Measurements from ENCODE around the gene SNPH. TPM values are rescaled to one million over a fixed set of nuclear protein-coding genes. Genes with fewer than 3 reads are reported as not detected.

The SNPH gene
- total RNA-seq, 1 experiment from 2014 or later = 15.8 TPM

DNA sequence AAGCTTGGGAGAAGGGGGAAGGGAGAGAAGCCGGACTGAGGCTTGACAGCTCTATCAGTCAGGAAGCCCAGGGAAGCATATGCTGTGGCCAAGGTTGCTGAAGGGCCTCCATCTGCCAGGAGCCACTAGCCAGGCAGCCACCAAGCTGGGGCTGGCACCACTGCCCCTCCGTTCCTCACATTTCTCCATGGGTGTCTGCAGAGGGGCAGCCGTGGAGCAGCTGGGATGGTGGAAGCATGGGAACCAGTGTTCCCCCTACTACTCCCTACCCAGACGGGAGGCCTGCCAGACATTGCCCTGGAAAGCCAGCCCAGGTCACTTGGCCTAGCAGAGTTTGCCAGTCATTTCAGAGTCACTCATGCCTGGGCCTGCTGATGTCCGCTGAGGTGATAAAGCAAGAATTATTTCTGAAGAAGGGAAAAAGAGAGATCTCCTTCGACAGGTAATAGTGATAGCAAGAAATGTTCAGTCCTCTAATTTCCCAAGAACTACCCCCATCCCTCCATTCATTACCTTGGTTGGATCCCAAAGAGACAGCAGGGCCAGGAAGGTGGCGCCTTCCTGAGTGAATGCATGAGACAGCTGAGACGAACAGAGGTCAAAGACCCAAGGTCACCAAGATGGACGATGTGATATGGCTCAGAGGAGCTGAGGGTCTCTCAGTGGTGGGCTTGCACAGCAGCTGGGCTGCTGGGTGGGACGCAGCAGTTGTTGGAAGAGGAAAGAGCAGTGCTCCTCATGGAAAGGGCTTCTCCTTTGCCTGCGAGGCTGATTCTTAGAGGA lies 21.9 kb downstream of the SNPH start:
- DNase-seq (ENCODE audit: low read depth) = no peak

DNA sequence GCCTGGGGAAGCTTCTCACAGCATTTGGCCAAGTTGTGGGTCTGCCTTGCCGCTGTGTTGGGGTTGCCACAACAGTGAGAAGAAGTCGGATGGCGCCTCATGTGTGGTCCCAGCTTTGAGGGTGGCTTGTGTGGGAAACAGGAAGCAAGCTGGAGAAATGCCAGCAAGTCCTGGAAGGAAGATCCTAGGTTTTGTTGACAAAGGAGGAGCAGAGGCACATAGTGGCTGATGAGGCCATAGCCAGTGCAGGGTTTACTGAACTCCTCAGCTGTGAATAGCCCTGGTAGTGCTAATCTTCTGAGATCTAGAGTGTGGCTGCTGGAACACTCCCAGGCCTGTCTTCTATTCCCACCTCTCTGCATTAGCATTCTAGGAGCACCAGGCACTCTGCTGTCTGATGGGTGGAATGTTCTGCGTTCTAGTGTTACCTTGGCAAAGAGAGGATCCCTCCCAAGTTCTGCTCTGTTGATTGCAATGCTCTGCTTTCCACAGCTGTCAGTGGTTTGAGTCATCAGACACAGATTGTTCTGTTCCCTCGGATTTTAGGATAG lies 25.2 kb downstream of the SNPH start:
- peak; percentile 88 for DNase-seq (ENCODE audit: low read depth)

DNA sequence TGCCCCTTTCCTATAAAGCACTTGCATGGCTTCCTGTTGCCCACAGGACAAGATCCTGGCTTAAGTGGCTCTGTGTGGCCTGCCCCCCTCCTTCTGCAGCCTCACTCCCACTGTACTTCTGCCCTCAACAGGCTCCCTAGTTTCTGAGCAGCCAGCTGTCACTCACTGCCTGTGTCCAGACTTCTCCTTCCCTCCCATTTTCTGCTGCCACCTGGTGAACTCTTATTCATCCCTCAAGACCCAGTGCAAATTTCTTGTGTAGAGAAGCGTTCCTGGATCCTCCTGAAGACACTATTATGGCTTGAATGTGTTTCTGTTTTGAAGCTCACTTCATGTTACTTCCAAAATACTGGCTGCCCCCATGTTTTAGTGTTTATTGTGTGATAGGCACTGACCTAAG lies 26.5 kb downstream of the SNPH start:
- DNase-seq (ENCODE audit: low read depth) = peak; percentile 19

DNA sequence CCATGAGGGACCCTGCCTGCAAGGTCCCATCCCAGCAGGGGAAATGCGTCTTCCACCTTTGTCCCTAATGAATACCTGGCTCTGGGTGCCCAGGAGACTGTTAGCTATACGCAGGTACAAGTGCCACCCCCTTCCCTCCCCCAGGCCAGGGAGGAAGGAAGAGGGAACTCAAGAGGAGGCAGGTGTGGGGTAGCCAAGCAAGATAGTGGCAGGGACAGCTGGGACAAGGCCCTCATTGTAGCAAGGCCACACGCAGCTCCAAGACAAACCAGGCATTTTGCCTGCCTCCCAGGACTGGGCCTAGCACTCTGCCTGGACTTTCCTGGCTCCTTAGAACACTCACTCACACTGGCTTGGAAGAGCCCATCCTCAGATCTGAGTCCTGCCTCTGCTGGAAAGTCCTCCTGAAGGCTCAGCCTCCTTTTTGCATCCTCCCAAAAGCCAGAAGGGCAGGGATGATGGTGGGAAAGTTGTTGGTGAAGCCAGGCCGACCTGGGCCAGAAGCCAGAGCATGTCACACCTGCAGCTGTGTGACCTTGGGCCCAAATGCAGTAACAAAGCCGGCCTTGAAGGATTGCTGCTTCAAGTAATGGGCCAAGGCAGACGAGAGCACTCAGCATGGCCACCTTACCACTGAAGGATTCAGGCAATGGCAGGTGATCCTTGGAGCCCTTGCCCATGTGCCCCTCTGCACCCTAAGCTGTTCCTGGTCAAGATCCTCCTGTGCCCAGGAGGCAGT lies 27.7 kb downstream of the SNPH start:
- no peak for DNase-seq (ENCODE audit: low read depth)

DNA sequence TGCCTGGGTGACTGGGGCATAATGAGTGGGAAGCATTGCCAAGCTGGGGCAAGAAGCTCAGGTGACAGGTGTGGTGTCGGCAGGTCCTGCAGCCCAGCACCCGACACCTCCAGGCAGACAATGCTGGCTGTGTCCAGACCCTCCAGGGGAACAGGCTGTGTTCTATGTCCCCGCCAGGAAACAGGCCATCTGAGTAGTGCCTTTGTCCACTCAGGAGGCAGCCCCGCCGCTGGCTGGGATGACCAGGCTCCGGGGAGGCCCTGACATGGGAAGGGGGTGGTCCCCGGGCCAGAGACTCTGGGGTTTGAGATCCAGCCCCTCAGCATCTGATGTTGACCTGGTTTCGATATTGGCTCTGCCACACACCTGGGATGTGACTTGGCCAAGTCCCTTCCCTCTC lies 28.4 kb downstream of the SNPH start:
- DNase-seq (ENCODE audit: low read depth) = no peak

DNA sequence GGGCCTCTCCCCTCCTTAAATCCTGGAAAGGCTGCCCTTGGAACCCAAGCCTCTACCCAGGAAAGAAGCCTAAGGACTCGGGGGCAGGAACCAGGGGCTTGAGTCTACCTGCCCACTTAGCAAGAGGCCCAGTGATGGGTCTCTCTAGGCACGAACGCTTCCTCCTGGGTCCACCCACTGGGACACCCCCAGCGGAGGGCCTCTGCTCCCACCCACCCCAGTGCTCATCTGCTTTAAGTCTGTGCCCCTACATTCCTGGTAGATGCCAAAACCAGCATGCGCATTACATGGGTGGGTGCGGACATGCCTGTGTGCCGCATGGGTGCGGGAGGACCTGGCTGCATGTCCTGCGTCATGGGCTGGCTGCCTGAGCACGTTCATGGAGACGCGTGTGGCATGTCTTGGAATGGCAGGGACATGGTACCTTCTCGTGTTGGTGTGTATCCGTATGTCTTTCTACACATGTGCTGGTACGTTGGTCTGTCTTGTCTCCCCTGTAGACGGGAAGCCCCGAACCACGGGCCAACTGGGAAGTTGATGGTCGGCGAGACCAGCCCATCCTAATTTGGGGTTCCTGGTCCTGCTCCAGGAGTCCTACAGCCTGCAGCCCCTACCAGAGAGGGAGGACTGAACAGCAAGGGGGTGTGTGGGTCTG lies 29.3 kb downstream of the SNPH start:
- no peak for DNase-seq (ENCODE audit: low read depth)

DNA sequence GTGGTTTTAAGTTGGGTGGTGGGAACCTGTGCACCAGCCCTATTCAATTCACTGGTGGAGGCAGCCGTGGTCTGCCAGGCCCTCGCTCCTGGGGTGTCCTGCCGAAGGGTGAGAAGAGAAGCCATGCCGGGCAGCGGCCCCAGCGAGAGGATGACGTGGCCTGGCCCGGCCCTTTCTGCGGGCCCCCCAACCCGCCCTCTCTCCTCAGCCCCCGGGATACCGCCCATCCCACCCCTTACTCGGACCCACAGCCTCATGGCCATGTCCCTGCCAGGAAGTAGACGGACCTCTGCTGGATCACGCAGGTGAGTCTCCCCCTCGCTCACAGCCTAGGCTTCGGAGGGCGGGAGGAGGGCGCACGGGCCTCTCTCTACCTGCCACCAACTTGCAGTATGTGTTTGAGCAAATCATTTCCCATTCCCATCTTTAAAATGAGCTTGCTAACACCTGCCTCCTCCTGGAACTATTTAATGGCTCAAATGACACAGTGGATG lies 30.1 kb downstream of the SNPH start:
- no peak for DNase-seq (ENCODE audit: low read depth)

DNA sequence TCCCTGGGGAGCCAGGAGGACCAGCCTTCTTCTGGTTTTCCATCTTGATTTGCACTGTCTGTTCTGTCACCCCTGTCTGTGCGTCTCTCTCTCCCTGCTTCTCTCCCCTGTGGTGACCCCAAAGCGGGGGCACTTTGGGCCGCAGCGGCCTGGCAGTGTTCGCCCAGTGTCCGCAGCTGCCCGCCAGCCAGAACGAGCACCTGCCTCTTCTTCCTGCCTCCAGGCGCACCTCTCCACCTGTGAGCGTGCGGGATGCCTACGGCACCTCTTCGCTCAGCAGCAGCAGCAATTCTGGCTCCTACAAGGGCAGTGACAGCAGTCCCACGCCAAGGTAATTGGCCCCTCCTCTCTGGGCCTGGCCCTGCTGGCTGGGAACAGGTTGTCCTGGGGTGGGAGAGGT lies 30.8 kb downstream of the SNPH start:
- no peak for DNase-seq (ENCODE audit: low read depth)

DNA sequence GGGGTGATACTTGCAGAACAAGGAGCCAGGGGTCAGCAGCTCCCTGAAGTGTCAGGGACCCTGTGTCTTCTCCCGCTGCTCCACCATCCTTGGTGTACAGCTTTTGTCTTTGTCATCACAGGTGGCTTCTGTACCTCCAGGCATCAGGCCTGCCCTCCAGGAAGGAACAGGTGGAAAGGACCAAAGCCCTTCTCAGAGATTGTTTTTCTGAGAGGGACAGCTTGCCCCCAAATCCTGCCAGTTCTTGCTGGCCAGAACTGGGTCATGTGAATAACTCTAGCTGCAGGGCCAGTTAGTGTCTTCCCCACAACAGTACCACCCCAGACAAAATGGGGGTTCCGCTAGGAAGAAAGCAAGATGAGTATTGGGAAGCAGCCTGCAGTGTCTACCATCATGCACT lies 31.4 kb downstream of the SNPH start:
- DNase-seq (ENCODE audit: low read depth) = no peak

DNA sequence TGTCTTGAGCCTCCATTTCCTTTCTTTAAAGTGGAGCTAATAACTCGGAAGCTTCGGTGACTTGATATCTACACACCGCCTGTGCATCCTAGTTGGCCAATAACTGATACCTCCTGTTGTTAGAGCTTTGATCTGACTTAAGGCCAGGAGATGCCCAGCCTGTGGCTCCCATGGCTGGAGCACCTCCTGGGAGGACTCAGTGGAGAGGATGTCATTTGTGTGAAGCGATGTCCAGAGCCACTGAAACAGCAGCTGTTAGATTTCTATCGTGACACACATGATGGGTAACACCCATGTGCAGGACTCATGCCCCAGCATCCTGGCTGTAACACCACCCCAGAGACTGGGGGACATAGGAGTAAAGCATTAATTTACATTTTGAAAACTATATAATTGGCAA lies 32.1 kb downstream of the SNPH start:
- DNase-seq (ENCODE audit: low read depth) = no peak

DNA sequence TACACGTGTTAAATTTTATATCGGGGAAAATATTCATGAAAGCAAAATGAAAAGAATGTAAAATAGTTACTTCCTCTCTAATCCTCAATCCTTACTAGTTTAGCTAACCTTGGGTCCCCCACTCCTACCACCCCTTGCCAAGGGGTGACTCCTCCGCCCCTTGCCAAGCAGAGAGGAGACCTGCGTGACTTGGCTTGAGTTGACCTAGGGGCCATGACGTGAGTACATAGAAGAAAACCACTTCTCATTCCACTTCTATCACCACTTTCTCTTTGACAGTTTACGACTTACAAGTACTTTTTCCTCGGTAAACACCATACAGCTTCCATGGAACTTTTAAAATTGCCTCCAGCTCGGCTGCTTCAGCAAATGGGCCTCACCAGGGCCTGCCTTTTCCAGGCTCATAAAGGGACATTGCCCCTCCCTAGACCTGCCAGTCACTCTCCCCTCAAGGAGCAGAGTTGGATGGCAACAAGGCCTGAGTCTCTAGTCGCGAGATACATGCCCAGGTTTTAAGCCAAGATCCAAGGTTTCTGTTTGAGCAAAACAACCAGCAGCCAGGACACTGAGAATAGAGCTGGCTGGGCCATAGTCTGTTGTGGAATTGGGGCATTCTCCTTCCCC lies 32.9 kb downstream of the SNPH start:
- no peak for DNase-seq (ENCODE audit: low read depth)

DNA sequence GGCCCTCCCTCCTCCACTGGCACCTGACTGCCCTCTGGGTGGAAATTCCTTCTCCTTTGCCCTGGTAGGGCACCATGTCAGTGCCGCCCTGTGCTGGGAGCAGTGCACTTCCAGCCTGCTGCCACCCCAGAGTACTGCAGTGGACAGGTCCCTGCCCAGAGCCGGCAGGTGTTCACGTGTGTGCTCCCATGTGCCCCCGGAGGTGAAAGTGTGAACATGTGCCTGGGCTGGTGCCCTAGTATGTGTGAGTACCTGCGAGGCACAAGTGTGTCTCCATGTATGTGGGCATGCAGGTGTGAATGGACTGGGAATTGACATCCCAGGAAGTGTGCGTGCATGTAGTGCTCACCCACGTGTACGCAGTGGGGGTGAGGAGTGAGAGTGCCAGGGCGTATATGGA lies 33.4 kb downstream of the SNPH start:
- DNase-seq (ENCODE audit: low read depth) = no peak

DNA sequence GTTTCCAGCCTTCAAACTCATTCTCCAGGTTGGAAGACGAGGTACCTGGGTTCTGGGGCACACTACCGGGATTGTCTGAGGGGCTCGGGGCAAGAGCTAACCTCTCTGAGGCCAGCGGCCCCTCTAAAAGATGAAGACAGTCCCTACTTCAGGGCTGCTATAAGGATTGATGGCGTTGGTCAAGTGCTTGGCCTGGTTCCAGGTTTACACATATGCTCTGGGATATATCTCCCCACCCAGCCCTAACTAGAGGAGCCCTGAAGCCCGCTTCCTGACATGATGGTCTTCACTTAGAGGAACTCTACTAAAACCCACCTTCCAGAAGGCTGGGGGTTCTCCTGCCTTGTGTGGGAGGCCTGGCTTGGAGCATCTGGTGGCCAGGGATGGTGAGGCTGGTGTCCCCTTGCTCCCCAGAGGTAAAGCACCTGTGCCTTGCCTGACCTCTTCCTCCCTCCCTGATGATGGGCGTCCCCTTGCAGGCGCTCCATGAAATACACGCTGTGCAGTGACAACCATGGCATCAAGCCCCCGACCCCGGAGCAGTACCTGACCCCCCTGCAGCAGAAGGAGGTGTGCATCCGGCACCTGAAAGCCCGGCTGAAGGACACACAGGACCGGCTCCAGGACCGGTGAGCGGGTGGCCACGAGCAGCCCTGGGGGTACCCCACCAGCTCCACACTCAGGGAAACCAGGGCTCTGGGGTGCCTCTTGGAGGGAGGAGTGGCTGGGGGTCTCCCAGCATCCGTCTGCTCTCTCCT lies 34.2 kb downstream of the SNPH start:
- DNase-seq (ENCODE audit: low read depth) = no peak

DNA sequence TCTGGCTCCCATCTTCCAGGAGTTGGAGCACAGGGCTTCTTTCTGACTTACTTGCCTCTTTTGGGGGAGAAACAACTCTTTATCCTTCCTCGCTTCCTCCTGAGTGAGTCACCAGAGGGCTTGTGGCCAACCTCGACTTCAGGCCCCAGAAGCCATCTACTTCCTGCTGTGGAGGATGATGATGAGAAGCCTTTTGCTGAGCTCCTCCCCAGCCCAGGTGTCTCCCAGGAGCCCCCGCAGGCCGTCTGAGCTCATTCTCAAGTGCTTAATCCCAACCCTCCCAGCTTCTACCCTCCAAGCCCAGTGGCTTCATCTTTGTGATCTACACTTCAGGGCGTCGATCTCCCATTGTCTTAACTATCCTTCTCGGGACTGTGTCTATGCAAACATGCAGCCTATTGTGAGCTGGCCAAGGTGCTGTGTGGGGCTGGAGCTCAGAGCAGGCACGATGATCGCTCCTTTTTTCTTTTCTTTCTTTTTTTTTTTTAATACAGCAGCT lies 35.0 kb downstream of the SNPH start:
- DNase-seq (ENCODE audit: low read depth) = peak; percentile 35

DNA sequence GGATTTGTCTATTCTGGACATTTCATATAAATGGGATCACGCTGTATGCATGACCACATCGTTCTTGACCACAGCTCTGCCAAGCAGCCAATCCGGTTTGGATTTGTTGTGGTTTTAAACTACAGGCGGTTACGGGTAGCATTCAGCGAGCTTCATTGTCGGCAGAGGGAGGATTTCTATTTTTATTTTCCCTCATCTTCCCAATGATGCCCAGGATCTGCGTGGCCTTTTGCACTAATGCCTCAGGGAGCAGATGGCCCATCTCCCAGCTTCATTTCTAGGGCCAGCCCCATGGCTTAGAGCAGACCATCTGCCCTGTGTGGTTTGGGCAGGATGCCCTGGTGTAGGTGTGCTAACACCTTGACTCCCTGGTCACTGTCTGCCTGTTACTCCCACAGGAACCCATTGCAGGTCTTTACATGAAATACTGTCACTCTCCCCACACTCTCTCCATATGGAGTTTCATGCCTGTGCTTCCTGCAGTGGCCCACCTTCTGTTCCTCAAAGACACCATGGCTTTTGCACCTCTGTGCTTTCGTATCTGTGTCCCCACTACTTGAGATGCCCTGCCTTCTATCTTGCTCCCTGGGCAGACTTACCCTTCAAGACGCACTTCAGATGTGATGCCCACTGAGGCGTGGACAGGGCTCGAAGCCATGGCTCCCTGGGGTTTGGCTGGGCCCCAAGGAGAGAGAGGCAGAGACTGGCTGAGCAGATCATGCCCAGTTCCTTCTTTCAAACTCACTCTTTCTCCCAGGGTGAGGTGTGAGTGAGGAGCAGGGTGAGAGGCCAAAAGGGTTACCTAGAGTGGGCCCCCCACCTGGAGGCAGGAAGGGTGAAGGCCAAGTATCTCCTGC lies 36.8 kb downstream of the SNPH start:
- peak; percentile 94 for DNase-seq (ENCODE audit: low read depth)

DNA sequence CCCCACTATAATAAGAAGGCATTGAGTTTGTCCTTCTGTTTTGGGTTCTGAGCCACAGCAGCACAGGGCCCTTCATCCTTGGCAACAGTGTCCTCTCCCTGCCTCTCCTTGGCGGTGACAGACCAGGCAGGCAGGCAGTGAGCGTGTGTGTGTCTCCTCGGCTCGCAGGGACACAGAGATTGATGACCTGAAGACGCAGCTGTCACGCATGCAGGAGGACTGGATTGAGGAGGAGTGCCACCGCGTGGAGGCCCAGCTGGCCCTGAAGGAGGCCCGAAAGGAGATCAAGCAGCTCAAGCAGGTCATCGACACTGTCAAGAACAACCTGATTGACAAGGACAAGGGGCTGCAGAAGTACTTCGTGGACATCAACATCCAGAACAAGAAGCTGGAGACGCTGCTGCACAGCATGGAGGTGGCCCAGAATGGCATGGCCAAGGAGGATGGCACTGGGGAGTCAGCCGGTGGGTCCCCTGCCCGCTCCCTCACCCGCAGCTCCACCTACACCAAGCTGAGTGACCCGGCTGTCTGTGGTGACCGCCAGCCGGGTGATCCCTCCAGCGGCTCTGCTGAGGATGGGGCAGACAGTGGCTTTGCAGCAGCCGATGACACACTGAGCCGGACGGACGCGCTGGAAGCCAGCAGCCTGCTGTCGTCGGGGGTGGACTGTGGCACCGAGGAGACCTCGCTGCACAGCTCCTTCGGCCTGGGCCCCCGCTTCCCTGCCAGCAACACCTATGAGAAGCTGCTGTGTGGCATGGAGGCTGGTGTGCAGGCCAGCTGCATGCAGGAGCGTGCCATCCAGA lies 38.8 kb downstream of the SNPH start:
- no peak for DNase-seq (ENCODE audit: low read depth)

DNA sequence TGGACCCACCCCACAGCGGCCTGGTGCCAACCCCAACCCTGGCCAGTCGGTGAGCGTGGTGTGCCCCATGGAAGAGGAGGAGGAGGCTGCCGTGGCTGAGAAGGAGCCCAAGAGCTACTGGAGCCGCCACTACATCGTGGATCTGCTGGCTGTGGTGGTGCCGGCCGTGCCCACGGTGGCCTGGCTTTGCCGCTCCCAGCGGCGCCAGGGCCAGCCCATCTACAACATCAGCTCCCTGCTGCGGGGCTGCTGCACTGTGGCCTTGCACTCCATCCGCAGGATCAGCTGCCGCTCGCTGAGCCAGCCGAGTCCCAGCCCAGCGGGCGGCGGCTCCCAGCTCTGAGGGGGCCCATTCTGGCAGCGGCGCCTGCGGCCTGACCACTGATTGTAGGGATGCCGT lies 39.6 kb downstream of the SNPH start:
- DNase-seq (ENCODE audit: low read depth) = no peak

DNA sequence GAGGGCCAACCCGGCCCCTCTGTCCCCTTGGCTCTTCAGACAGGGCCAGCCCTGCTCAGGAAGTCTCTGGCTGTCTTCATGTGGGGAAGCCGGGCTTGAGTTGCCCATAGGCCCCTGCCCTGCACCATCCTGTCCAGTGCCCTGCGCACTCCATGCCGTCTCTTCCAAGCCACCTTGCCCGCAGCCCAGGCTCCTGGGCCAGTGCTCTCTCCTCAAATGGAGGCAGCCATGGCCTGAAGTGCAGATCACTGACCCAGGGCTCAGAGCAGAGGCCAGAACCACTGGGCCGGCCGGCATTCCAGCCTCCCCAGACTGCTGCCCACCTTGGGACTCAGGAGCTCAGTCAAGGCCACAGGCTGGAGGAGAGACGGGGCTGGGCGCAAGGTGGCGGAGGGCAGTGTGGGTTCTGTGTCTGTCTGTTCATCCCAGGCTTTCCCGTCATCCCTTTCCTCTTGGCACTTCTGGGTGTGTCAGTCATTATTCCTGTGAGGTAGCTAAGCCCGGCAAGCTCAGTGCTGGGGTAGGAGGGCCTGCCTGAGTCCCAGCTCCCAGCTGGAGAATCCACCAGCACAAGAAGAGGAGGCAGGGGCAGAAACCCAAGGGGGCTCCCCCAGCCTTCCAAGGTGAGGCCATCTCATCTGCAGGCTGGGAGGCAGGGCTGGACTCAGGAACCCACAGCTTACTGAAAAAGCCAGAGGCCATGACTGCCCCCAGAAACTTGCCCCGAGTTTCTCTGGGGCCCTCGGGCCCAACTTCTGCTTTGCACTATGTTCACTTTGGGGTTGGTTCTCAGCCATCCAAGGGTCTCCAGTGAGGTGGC lies 40.4 kb downstream of the SNPH start:
- no peak for DNase-seq (ENCODE audit: low read depth)

All from LHCN-M2 (cell line).